Placental pericyte (primary cell): ENCODE measurements around the gene PLXNC1. TPM values are rescaled to one million over a fixed set of nuclear protein-coding genes. Genes with fewer than 3 reads are reported as not detected.

Experiments
- total RNA-seq: library from RNA; depleted of rRNA; stranded (reverse); fragments of >200 nt; gene quantifications from 2 replicates; pipeline ENCODE4 v1.2.3, GENCODE V29; 2012

PLXNC1 gene
- total RNA-seq, result 1.3 and 12.3 TPM in 2 replicates

GRCh38 chr12:94147991-94148738 lies at the start of gene PLXNC1:
Gene PLXNC1 (plus strand): TSS chr12:94148577. CDS start chr12:94148972, 395 bp downstream.

